CD14-positive monocyte (primary cell): Measurements from ENCODE around the gene ABCB8. TPM values are rescaled to one million over a fixed set of nuclear protein-coding genes. Genes with fewer than 3 reads are reported as not detected.

ENCODE experiments used
- DNase-seq, 3 donors: peaks; one replicate each; pipeline ENCODE4 v3.0.0-alpha.2; 2011 to 2022
- H2AFZ ChIP-seq: 2 replicates; pipeline ENCODE4 v1.6.0; 2012; ENCODE audit warnings: mild to moderate bottlenecking, low read depth, low read length, inconsistent platforms; ENCODE audit not compliant: insufficient read depth, poor library complexity, severe bottlenecking
- H3K27ac ChIP-seq, 2 donors: 1 replicate in 1 of 2; 2 replicates in 1 of 2; pipeline ENCODE4 v1.5.1; 2012 to 2013; ENCODE audit warnings: low read length in 2 of 2, control low read depth in 1 of 2, inconsistent platforms in 1 of 2, low read depth in 1 of 2, mild to moderate bottlenecking in 1 of 2
- H3K27me3 ChIP-seq, 2 donors: one replicate each; pipeline versions ENCODE4 v1.6.0 to v1.6.1; 2011 to 2013; ENCODE audit warnings: low read length in 2 of 2; ENCODE audit not compliant: control insufficient read depth in 2 of 2, insufficient read depth in 2 of 2
- H3K36me3 ChIP-seq, 2 donors: replicated peaks in 1 of 2; 1 replicate in 1 of 2; 2 replicates in 1 of 2; pipeline versions ENCODE4 v1.5.1 to v1.6.1; 2012 to 2013; ENCODE audit warnings: low read length in 2 of 2, control low read depth in 1 of 2, inconsistent platforms in 1 of 2, mild to moderate bottlenecking in 1 of 2; ENCODE audit not compliant: insufficient read depth in 2 of 2, control insufficient read depth in 1 of 2
- H3K4me1 ChIP-seq, 2 donors: 1 replicate in 1 of 2; 2 replicates in 1 of 2; pipeline versions ENCODE4 v1.5.1 to v1.6.1; 2012 to 2013; ENCODE audit warnings: low read length in 2 of 2, control low read depth in 1 of 2, inconsistent platforms in 1 of 2, mild to moderate bottlenecking in 1 of 2, moderate library complexity in 1 of 2; ENCODE audit not compliant: insufficient read depth in 2 of 2, control insufficient read depth in 1 of 2
- H3K4me2 ChIP-seq: replicated peaks from 2 replicates; pipeline ENCODE3; 2012; ENCODE audit warnings: low read length, moderate library complexity, mild to moderate bottlenecking; ENCODE audit not compliant: poor library complexity, severe bottlenecking; ENCODE audit errors: extremely low read depth
- H3K4me3 ChIP-seq, 3 experiments: fragments of 200-600 bp in 1 of 3; sonication (generic) in 1 of 3; replicated peaks in 1 of 3; 1 replicate in 2 of 3; 2 replicates in 1 of 3; pipeline ENCODE4 v1.5.1; 2011 to 2013; ENCODE audit warnings: low read length in 3 of 3, mild to moderate bottlenecking in 3 of 3, control low read depth in 2 of 3, low read depth in 2 of 3, inconsistent platforms in 1 of 3, moderate library complexity in 1 of 3
- H3K79me2 ChIP-seq: 2 replicates; pipeline ENCODE4 v1.6.0; 2012; ENCODE audit warnings: mild to moderate bottlenecking, control low read depth, inconsistent platforms, low read length, moderate library complexity; ENCODE audit not compliant: insufficient read depth
- H3K9ac ChIP-seq: 2 replicates; pipeline ENCODE4 v1.6.0; 2017; ENCODE audit warnings: low read length, mild to moderate bottlenecking; ENCODE audit not compliant: insufficient read depth, poor library complexity, severe bottlenecking
- H3K9me3 ChIP-seq, 2 donors: replicated peaks in 1 of 2; 1 replicate in 1 of 2; 2 replicates in 1 of 2; pipeline versions ENCODE4 v1.5.1 to v1.6.1; 2012 to 2013; ENCODE audit warnings: low read length in 2 of 2, control low read depth in 1 of 2; ENCODE audit not compliant: control insufficient read depth in 1 of 2, insufficient read depth in 1 of 2
- H4K20me1 ChIP-seq: 2 replicates; pipeline ENCODE4 v1.6.0; 2012; ENCODE audit warnings: mild to moderate bottlenecking, low read length, control low read depth, moderate library complexity; ENCODE audit not compliant: insufficient read depth
- H3K27ac Mint-ChIP-seq, 7 donors: one replicate each; pipeline ENCODE4 v1.8.0; 2020; ENCODE audit warnings: mild to moderate bottlenecking in 7 of 7, mixed read lengths in 7 of 7, moderate library complexity in 6 of 7, inconsistent platforms in 2 of 7
- H3K27me3 Mint-ChIP-seq, 3 donors: one replicate each; pipeline ENCODE4 v1.8.0; 2021 to 2022; ENCODE audit warnings: low read depth in 3 of 3, mild to moderate bottlenecking in 3 of 3, mixed read lengths in 3 of 3, moderate library complexity in 3 of 3, inconsistent platforms in 1 of 3
- H3K36me3 Mint-ChIP-seq, 2 donors: one replicate each; pipeline ENCODE4 v1.8.0; 2020; ENCODE audit warnings: mixed read lengths in 2 of 2, inconsistent platforms in 1 of 2, mild to moderate bottlenecking in 1 of 2
- H3K4me1 Mint-ChIP-seq: one replicate; pipeline ENCODE4 v1.8.0; 2020; ENCODE audit warnings: mild to moderate bottlenecking, mixed read lengths
- H3K4me3 Mint-ChIP-seq, 2 donors: one replicate each; pipeline ENCODE4 v1.8.0; 2020; ENCODE audit warnings: mild to moderate bottlenecking in 2 of 2, mixed read lengths in 2 of 2, moderate library complexity in 1 of 2
- H3K9me3 Mint-ChIP-seq, 7 donors: one replicate each; pipeline ENCODE4 v1.8.0; 2020 to 2022; ENCODE audit warnings: mixed read lengths in 7 of 7, mild to moderate bottlenecking in 6 of 7, moderate library complexity in 6 of 7, inconsistent platforms in 2 of 7
- CTCF ChIP-seq: fragments of 200-600 bp; IDR thresholded peaks from one replicate; pipeline ENCODE4 v1.8.0; 2022; ENCODE audit warnings: antibody characterized with exemption, mild to moderate bottlenecking
- WGBS: methylation state at CpG from one replicate; pipeline ENCODE4 v1.1.5; 2013; ENCODE audit warnings: missing lambda C conversion rate; ENCODE audit not compliant: insufficient coverage; 5-methylcytosine and 5-hydroxymethylcytosine counted together
- intact Hi-C, 2 donors: fragments of 100-400 bp; cut with micrococcal nuclease; formaldehyde crosslinking; loops; one replicate each; pipeline versions ENCODE4 v1.15.0 to v1.15.1; 2023
- polyA plus RNA-seq, 3 donors: library from polyadenylated mRNA; depleted of rRNA in 1 of 3; unstranded in 2 of 3; stranded (reverse) in 1 of 3; fragments of 300-500 nt in 2 of 3; fragments of >200 nt in 1 of 3; fragmentation: Illumina TruSeq in 2 of 3; gene quantifications; 1 replicate in 2 of 3; 2 replicates in 1 of 3; pipeline ENCODE4 v1.2.3, GENCODE V29; 2012 to 2021

Gene ABCB8
- polyA plus RNA-seq, 3 donors, result 9.3 to 19.9 (median 9.5) TPM

- H3K27ac ChIP-seq, result no peak overlapping the region
- DNase-seq, result no peak
- no peaks in the 10 kb centered on the region for H3K36me3 Mint-ChIP-seq
- peaks cover 0 to 3% (median 0%) of the 10 kb centered on the region in 7 donors for H3K9me3 Mint-ChIP-seq
- H3K4me1 Mint-ChIP-seq, result peaks cover 24% of the 10 kb centered on the region
- H3K27me3 Mint-ChIP-seq, result peaks cover 24 to 58% (median 36%) of the 10 kb centered on the region in 3 donors
- peaks cover 16 to 26% of the 10 kb centered on the region in 2 donors for H3K4me1 ChIP-seq
- no peaks in the 10 kb centered on the region for H4K20me1 ChIP-seq
- no peak overlapping the region for H3K27ac Mint-ChIP-seq
- peaks cover 0 to 22% of the 10 kb centered on the region in 2 donors for H3K27me3 ChIP-seq
- no peak overlapping the region for H2AFZ ChIP-seq
- H3K9ac ChIP-seq, result no peak overlapping the region
- no peaks in the 10 kb centered on the region for H3K79me2 ChIP-seq
- H3K36me3 ChIP-seq, result no peaks in the 10 kb centered on the region
- H3K4me2 ChIP-seq, result no peak overlapping the region
- no peak overlapping the region for H3K4me3 Mint-ChIP-seq
- 93% methylated on average over 23 of the region's 23 CpGs for WGBS
- H3K9me3 ChIP-seq, result peaks cover 0 to 4% of the 10 kb centered on the region in 2 donors
- intact Hi-C loops, result no loop called here
- no peak for TF ChIP-seq CTCF
- H3K4me3 ChIP-seq, result no peak overlapping the region
These were observed 21.5 kb upstream of the ABCB8 start for GRCh38 chr7:151006590-151007300.

GRCh38 chr7:151007469-151007898 lies 20.8 kb upstream of the ABCB8 start:
- H3K27me3 ChIP-seq, result peaks cover 2 to 30% of the 10 kb centered on the region in 2 donors
- H3K4me3 ChIP-seq, result no peak overlapping the region
- H3K4me1 Mint-ChIP-seq, result peaks cover 28% of the 10 kb centered on the region
- peaks cover 0 to 4% of the 10 kb centered on the region in 2 donors for H3K9me3 ChIP-seq
- H2AFZ ChIP-seq, result no peak overlapping the region
- H3K27me3 Mint-ChIP-seq, result peaks cover 32 to 64% (median 37%) of the 10 kb centered on the region in 3 donors
- peaks cover 0 to 3% of the 10 kb centered on the region in 2 donors for H3K36me3 Mint-ChIP-seq
- H3K4me1 ChIP-seq, result peaks cover 16 to 29% of the 10 kb centered on the region in 2 donors
- no peaks in the 10 kb centered on the region for H4K20me1 ChIP-seq
- WGBS, result 51% methylated on average over 7 of the region's 7 CpGs
- no peaks in the 10 kb centered on the region for H3K79me2 ChIP-seq
- no peak for TF ChIP-seq CTCF
- no peak overlapping the region for H3K4me3 Mint-ChIP-seq
- no peak overlapping the region for H3K27ac ChIP-seq
- DNase-seq, result no peak
- H3K27ac Mint-ChIP-seq, result no peak overlapping the region
- intact Hi-C loops, result no loop called here
- H3K4me2 ChIP-seq, result no peak overlapping the region
- no peaks in the 10 kb centered on the region for H3K36me3 ChIP-seq
- peaks cover 0 to 5% (median 0%) of the 10 kb centered on the region in 7 donors for H3K9me3 Mint-ChIP-seq
- H3K9ac ChIP-seq, result no peak overlapping the region
